Thyroid gland (tissue), 4 donors: Measurements from ENCODE around the gene SUDS3. TPM values are rescaled to one million over a fixed set of nuclear protein-coding genes. Genes with fewer than 3 reads are reported as not detected.
A peak's percentile ranks its signal among the peaks of the same experiment; 100 is the strongest.
"Not testable (repeated sequence)": the region's sequence is repeated elsewhere in the genome, so short reads cannot be mapped to it uniquely, and the experiment has no call there.

ENCODE experiments used
- DNase-seq, 2 donors: peaks; one replicate each; pipeline ENCODE4 v3.0.0-alpha.2; 2019
- H3K27ac ChIP-seq, 3 donors: fragments of 200-600 bp; sonication (generic); 1 replicate in 2 of 3; 2 replicates in 1 of 3; pipeline ENCODE4 v1.5.1; 2016 to 2019; ENCODE audit warnings: mild to moderate bottlenecking in 1 of 3, moderate library complexity in 1 of 3
- H3K27me3 ChIP-seq: fragments of 200-600 bp; sonication (generic); one replicate; pipeline ENCODE4 v1.5.1; 2019
- H3K36me3 ChIP-seq, 2 donors: fragments of 200-600 bp; sonication (generic); one replicate each; pipeline ENCODE4 v1.5.1; 2016 to 2019
- H3K4me1 ChIP-seq, 2 donors: fragments of 200-600 bp; sonication (generic); one replicate each; pipeline ENCODE4 v1.5.1; 2017 to 2019
- H3K4me3 ChIP-seq, 3 donors: fragments of 200-600 bp; sonication (generic); replicated peaks in 1 of 3; 1 replicate in 2 of 3; 2 replicates in 1 of 3; pipeline ENCODE4 v1.5.1; 2016; ENCODE audit warnings: mild to moderate bottlenecking in 1 of 3
- H3K9me3 ChIP-seq: fragments of 200-600 bp; sonication (generic); one replicate; pipeline ENCODE4 v1.5.1; 2017
- CTCF ChIP-seq, 6 experiments: fragments of 200-600 bp in 3 of 6; fragments of 450-650 bp in 3 of 6; sonication (generic) in 3 of 6; IDR thresholded peaks; one replicate each; pipeline ENCODE4 v1.5.1; 2016 to 2019; ENCODE audit warnings: antibody characterized with exemption in 6 of 6, mild to moderate bottlenecking in 2 of 6, inconsistent platforms in 1 of 6, moderate library complexity in 1 of 6
- POLR2A ChIP-seq, 2 donors: fragments of 450-650 bp; IDR thresholded peaks; one replicate each; pipeline ENCODE4 v1.6.1; 2017; ENCODE audit warnings: antibody characterized with exemption in 2 of 2, mild to moderate bottlenecking in 2 of 2, moderate library complexity in 1 of 2
- WGBS, 2 donors: methylation state at CpG; one replicate each; pipeline ENCODE4 v1.1.5; 2017; 5-methylcytosine and 5-hydroxymethylcytosine counted together
- intact Hi-C: fragments of 100-400 bp; cut with DNase I; formaldehyde crosslinking; loops from one replicate; pipeline ENCODE4 v1.15.1; 2023
- total RNA-seq, 4 donors: library from RNA; depleted of rRNA; stranded (reverse); fragments of >200 nt; gene quantifications; one replicate each; pipeline ENCODE4 v1.2.3, GENCODE V29; 2016

SUDS3 gene
- total RNA-seq, 4 donors from 2014 or later = 56.5 to 75.7 (median 62.7) TPM

DNA sequence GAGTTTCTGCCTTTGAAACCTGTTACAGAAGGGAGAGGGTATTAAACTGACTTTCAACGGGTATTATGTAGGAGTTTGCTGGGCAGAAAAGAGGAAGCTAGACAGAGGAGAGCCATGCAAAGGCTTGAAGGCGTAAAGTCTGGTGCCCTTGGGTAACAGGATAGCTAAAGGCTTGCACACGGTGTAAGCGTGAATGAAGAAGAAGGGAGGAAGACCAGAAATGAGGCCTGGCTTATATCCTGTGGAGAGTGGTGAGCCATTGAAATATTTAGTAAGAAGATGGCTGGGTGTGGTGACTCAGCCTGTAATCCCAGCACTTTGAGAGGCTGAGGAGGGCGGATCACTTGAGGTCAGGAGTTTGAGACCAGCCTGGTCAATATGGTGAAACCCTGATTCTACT, 22.6 kb downstream of the SUDS3 start:
- WGBS, 2 donors = 95 to 97% methylated on average over 5 of the region's 5 CpGs
- H3K27me3 ChIP-seq = no peaks in the 10 kb centered on the region
- H3K4me3 ChIP-seq = no peak overlapping the region
- no peaks in the 10 kb centered on the region for H3K9me3 ChIP-seq
- peaks cover 33 to 45% of the 10 kb centered on the region in 2 donors for H3K36me3 ChIP-seq
- TF ChIP-seq CTCF (IDR thresholded peaks at IDR 0.05) (no peak), POLR2A (IDR thresholded peaks at IDR 0.05) (no peak)
- intact Hi-C loops = no loop called here
- no peaks in the 10 kb centered on the region for H3K4me1 ChIP-seq
- H3K27ac ChIP-seq = no peak overlapping the region
- DNase-seq = no peak

DNA sequence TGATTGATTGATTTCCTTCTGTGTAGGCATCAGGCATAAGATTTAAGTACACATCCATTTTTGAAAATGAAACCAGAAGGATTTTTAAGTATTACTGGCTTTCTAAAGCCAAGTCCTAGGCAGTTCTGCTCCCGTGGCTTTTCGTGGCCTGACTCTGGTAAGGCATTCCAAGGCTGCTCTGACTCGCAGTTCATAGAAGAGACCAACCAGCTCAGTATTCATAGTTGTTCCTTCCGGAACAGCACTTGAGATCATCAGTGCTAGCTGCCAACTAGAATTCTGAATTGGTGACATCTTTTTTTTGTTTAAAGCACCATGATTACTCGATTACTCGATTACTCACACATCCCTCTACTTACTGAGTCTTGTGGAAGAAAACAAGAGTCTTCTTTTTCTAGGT, 25.9 kb downstream of the SUDS3 start:
- DNase-seq = no peak
- Histone ChIP-seq H3K27ac (no peak overlapping the region), H3K36me3 (peaks cover 33 to 34% of the 10 kb centered on the region in 2 donors), H3K4me1 (no peaks in the 10 kb centered on the region), H3K27me3 (no peaks in the 10 kb centered on the region), H3K4me3 (no peak overlapping the region), H3K9me3 (no peaks in the 10 kb centered on the region)
- WGBS, 2 donors = 84 to 94% methylated on average over 6 of the region's 6 CpGs
- intact Hi-C loops = no loop called here
- TF ChIP-seq POLR2A (IDR thresholded peaks at IDR 0.05) (no peak), CTCF (IDR thresholded peaks at IDR 0.05) (no peak)

DNA sequence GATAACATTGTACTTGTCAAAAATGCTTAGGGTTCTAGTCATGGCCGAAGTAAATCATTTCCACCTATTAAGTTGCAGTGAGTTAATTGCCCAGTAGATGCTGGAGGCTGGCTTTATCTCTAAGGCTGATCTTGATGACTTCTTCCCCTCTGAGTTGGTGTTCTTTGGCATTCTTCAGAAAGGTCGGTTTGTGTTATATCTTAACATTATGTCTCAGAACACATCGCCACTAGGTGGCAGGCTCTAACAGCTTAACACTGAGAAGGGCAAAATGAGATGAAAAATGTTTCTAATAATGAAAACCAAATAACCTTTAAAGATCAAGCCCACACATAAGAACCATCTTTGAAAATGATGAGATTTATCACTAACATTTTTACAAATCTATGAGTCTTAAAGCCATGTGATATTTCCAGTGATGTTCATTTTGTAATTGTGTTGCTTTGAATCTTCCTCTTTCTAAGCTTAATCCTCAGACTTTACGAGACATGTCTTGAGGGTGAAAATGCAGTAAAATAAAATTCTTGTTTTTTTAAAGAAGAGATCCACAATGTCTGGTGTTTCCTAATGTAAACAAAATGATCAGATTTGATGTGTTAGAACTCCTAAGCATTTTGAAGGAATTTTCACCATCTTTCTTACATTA, 28.6 kb downstream of the SUDS3 start:
- no peak overlapping the region for H3K4me3 ChIP-seq
- H3K27me3 ChIP-seq = no peaks in the 10 kb centered on the region
- intact Hi-C loops = no loop called here
- no peak overlapping the region for H3K27ac ChIP-seq
- no peaks in the 10 kb centered on the region for H3K4me1 ChIP-seq
- H3K9me3 ChIP-seq = no peaks in the 10 kb centered on the region
- DNase-seq = peak; percentile 63 to 69
- 41 to 44% methylated on average over 4 of the region's 4 CpGs for whole genome bisulfite sequencing, 2 donors
- TF ChIP-seq CTCF (IDR thresholded peaks at IDR 0.05) (peak; percentile 38 to 77 (median 60)), POLR2A (IDR thresholded peaks at IDR 0.05) (no peak)
- peaks cover 25 to 43% of the 10 kb centered on the region in 2 donors for H3K36me3 ChIP-seq

DNA sequence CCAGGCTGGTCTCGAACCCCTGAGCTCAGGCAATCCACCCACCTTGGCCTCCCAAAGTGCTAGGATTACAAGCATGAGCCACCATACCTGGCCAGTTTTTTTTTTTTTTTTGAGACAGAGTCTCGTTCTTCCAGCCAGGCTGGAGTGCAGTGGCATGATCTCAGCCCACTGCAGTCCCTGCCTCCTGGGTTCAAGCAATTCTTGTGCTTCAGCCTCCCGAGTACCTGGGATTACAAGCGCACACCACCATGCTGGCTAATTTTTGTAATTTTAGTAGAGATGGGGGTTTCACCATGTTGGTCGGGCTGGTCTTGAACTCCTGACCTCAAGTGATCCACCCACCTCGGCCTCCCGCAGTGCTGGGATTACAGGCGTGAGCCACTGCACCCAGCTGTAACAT, 31.9 kb downstream of the SUDS3 start:
- DNase-seq, H3K4me1 ChIP-seq, H3K27ac ChIP-seq, intact Hi-C loops, H3K4me3 ChIP-seq, H3K9me3 ChIP-seq, H3K27me3 ChIP-seq: not testable (repeated sequence)
- peaks cover 31 to 50% of the 10 kb centered on the region in 2 donors for H3K36me3 ChIP-seq
- 89 to 92% methylated on average over 8 of the region's 8 CpGs for WGBS, 2 donors

GRCh38 chr12:118409834-118410233, 33.5 kb downstream of the SUDS3 start:
- WGBS, 2 donors = 92 to 94% methylated on average over 2 of the region's 2 CpGs
- TF ChIP-seq CTCF (IDR thresholded peaks at IDR 0.05) (no peak), POLR2A (IDR thresholded peaks at IDR 0.05) (no peak)
- Histone ChIP-seq H3K27ac (no peak overlapping the region), H3K27me3 (no peaks in the 10 kb centered on the region), H3K9me3 (no peaks in the 10 kb centered on the region), H3K4me3 (no peak overlapping the region), H3K4me1 (no peaks in the 10 kb centered on the region), H3K36me3 (peaks cover 35 to 54% of the 10 kb centered on the region in 2 donors)
- intact Hi-C loops = no loop called here
- DNase-seq = no peak
